Hair follicle dermal papilla cell (primary cell): ENCODE data around the gene ASB4. TPM values are rescaled to one million over a fixed set of nuclear protein-coding genes. Genes with fewer than 3 reads are reported as not detected.

Source experiments
- total RNA-seq: library from RNA; depleted of rRNA; stranded (reverse); fragments of >200 nt; gene quantifications from 2 replicates; pipeline ENCODE4 v1.2.3, GENCODE V29; 2012

ASB4 gene
- 0.16 TPM in 1 of 2 replicates, not detected in the other for total RNA-seq

GRCh38 chr7:95485391-95486123 lies at the start of gene ASB4:
Gene ASB4 (plus strand): TSS chr7:95485943. CDS start chr7:95485972, 29 bp downstream.

Other genes starting within 250 kb of the ASB4 start
- gene PON1, start 161.4 kb upstream of the ASB4 start, total RNA-seq: not detected in 2 replicates
- 1.9 and 2.2 TPM in 2 replicates for gene PON3, start 89.6 kb upstream of the ASB4 start, total RNA-seq
- 60.2 and 64.7 TPM in 2 replicates for gene PON2, start 50.9 kb upstream of the ASB4 start, total RNA-seq
- gene PDK4, start 110.6 kb downstream of the ASB4 start, total RNA-seq: 0.49 TPM in 2 replicates